GM12878 (cell line): Measurements from ENCODE around the gene SLC38A8. TPM values are rescaled to one million over a fixed set of nuclear protein-coding genes. Genes with fewer than 3 reads are reported as not detected.

ENCODE experiments used
- ATAC-seq: fragments of 200-7000 bp; cut with Tn5 transposase; 3 replicates; pipeline ENCODE4 v1.9.1; 2020; ENCODE audit warnings: mild to moderate bottlenecking, moderate library complexity
- BruUV-seq: library from RNA; stranded (reverse); fragments of 400-500 nt; replicated peaks from 2 replicates; lab custom pipeline; 2021; lab: Mats Ljungman, UMichigan
- CTCF ChIA-PET: fragments of 300-600 bp; sonication (Branson Sonifier 250); formaldehyde crosslinking; extraction: SDS; loops from one replicate; lab custom pipeline; 2021; ENCODE audit warnings: inconsistent platforms; lab: Yijun Ruan, JAX
- POLR2A ChIA-PET: fragments of 350-600 bp; formaldehyde crosslinking; extraction: SDS; loops from one replicate; lab custom pipeline; 2021; ENCODE audit warnings: inconsistent platforms; lab: Charles Lee
- RAD21 ChIA-PET: fragments of 300-600 bp; sonication (Branson Sonifier 250); formaldehyde crosslinking; loops from one replicate; lab custom pipeline; 2023; ENCODE audit warnings: antibody characterized with exemption; ENCODE audit not compliant: unreplicated experiment; lab: Charles Lee
- SMC1A ChIA-PET: fragments of 300-600 bp; sonication (Branson Sonifier 250); formaldehyde crosslinking; loops from one replicate; lab custom pipeline; 2023; ENCODE audit not compliant: unreplicated experiment, uncharacterized antibody; lab: Charles Lee
- DNase-seq: peaks from one replicate; pipeline ENCODE4 v3.0.0-alpha.2; 2011; ENCODE audit warnings: low read depth, low spot score
- FAIRE-seq: peaks from 3 replicates; lab custom pipeline; 2011; peaks lifted over from hg19 to GRCh38; lab: Jason Lieb, UNC
- H2AFZ ChIP-seq: 2 replicates; pipeline ENCODE4 v1.6.0; 2011; ENCODE audit warnings: low read depth, low read length, control low read depth; ENCODE audit not compliant: control insufficient read depth
- H3K27ac ChIP-seq: 2 replicates; pipeline ENCODE4 v1.5.1; 2011; ENCODE audit warnings: control low read depth; ENCODE audit not compliant: control insufficient read depth, insufficient read depth
- H3K27me3 ChIP-seq, 2 experiments: replicated peaks in 1 of 2; 2 replicates each; pipeline versions ENCODE4 v1.6.0 to v1.6.1; 2011; ENCODE audit warnings: low read length in 1 of 2; ENCODE audit not compliant: control insufficient read depth in 2 of 2, insufficient read depth in 2 of 2
- H3K36me3 ChIP-seq, 2 experiments: 2 replicates each; pipeline ENCODE4 v1.5.1; 2011; ENCODE audit warnings: low read length in 1 of 2; ENCODE audit not compliant: control insufficient read depth in 2 of 2, insufficient read depth in 2 of 2
- H3K4me1 ChIP-seq: 2 replicates; pipeline ENCODE4 v1.6.1; 2011; ENCODE audit warnings: mild to moderate bottlenecking, low read length, moderate library complexity, mixed read lengths; ENCODE audit not compliant: control insufficient read depth, insufficient read depth
- H3K4me2 ChIP-seq: 2 replicates; pipeline ENCODE4 v1.6.0; 2011; ENCODE audit warnings: control low read depth; ENCODE audit not compliant: control insufficient read depth, insufficient read depth
- H3K4me3 ChIP-seq: fragments of 200-600 bp; sonication (generic); 2 replicates; pipeline ENCODE4 v1.5.1; 2016
- H3K79me2 ChIP-seq: 2 replicates; pipeline ENCODE4 v1.6.0; 2011; ENCODE audit warnings: low read length; ENCODE audit not compliant: control insufficient read depth, insufficient read depth
- H3K9ac ChIP-seq: 2 replicates; pipeline ENCODE4 v1.8.0; 2011; ENCODE audit warnings: low read length, control low read depth, mixed read lengths; ENCODE audit not compliant: control insufficient read depth, insufficient read depth
- H3K9me3 ChIP-seq: replicated peaks from 3 replicates; pipeline ENCODE4 v1.5.1; 2011; ENCODE audit warnings: mild to moderate bottlenecking, low read length; ENCODE audit not compliant: control insufficient read depth, insufficient read depth
- H4K20me1 ChIP-seq: 2 replicates; pipeline ENCODE4 v1.6.0; 2011; ENCODE audit not compliant: control insufficient read depth, insufficient read depth
- CHD1 ChIP-seq: IDR thresholded peaks from 2 replicates; pipeline ENCODE4 v1.6.1; 2012; ENCODE audit warnings: low read depth, low read length, improper control_type of control experiment
- DPF2 ChIP-seq: fragments of 450-650 bp; IDR thresholded peaks from 2 replicates; pipeline ENCODE4 v1.6.1; 2017; ENCODE audit warnings: mild to moderate bottlenecking
- HCFC1 ChIP-seq: fragments of 150-350 bp; IDR thresholded peaks from 2 replicates; pipeline ENCODE4 v1.6.1; 2014; ENCODE audit warnings: low read length
- HDGF ChIP-seq: fragments of 450-650 bp; IDR thresholded peaks from 2 replicates; pipeline ENCODE4 v1.6.1; 2016; ENCODE audit warnings: antibody characterized with exemption
- MYC ChIP-seq: IDR thresholded peaks from 2 replicates; pipeline ENCODE4 v1.6.1; 2011; ENCODE audit warnings: mild to moderate bottlenecking, low read length, moderate library complexity, inconsistent platforms; ENCODE audit not compliant: insufficient read depth, insufficient replicate concordance, insufficient read length, severe bottlenecking
- NRF1 ChIP-seq: conservative IDR thresholded peaks from 2 replicates; pipeline ENCODE4 v1.6.1; 2011; ENCODE audit warnings: mild to moderate bottlenecking, low read depth, low read length, improper control_type of control experiment
- POLR2AphosphoS2 ChIP-seq: IDR thresholded peaks from 2 replicates; pipeline ENCODE4 v1.6.1; 2011; ENCODE audit warnings: low read depth, mild to moderate bottlenecking, low read length, improper control_type of control experiment, moderate library complexity
- TCF3 ChIP-seq: IDR thresholded peaks from 2 replicates; pipeline ENCODE4 v1.6.1; 2012; ENCODE audit warnings: low read depth, mild to moderate bottlenecking, low read length, borderline replicate concordance; ENCODE audit not compliant: insufficient read depth
- TCF7 ChIP-seq: IDR thresholded peaks from 2 replicates; pipeline ENCODE4 v1.6.1; 2014; ENCODE audit warnings: antibody characterized with exemption, borderline replicate concordance
- ZZZ3 ChIP-seq: IDR thresholded peaks from 2 replicates; pipeline ENCODE4 v1.6.1; 2011; ENCODE audit warnings: low read depth; ENCODE audit not compliant: control insufficient read depth, insufficient read length
- WGBS: methylation state at CpG from one replicate; pipeline ENCODE4 v1.1.6; 2016; ENCODE audit warnings: low lambda C conversion rate; ENCODE audit not compliant: insufficient replicate concordance, insufficient coverage; ENCODE audit errors: missing lambda C conversion rate; 5-methylcytosine and 5-hydroxymethylcytosine counted together
- in situ Hi-C: fragments of 300-500 bp; cut with MboI; formaldehyde crosslinking; loops from 9 replicates; pipeline ENCODE4 v1.14.3; 2018; ENCODE audit warnings: mixed read lengths
- intact Hi-C: fragments of 100-400 bp; cut with micrococcal nuclease; formaldehyde crosslinking; loops from one replicate; pipeline ENCODE4 v1.14.2; 2022; ENCODE audit not compliant: unreplicated experiment
- polyA plus RNA-seq, 11 experiments: library from polyadenylated mRNA; depleted of rRNA in 4 of 11; unstranded in 6 of 11; stranded (reverse) in 5 of 11; fragments of >200 nt; fragmentation: Nextera tagmentation in 4 of 11; fragmentation: Illumina TruSeq in 1 of 11; extraction: Ambion mirVana in 4 of 11; extraction: Trizol in 1 of 11; gene quantifications; 1 replicate in 1 of 11; 2 replicates in 10 of 11; pipeline versions ENCODE4 v1.2.1 to v1.2.3, GENCODE V29; 2011 to 2016; ENCODE audit warnings: inconsistent platforms in 2 of 11, missing spikeins in 2 of 11, low read depth in 1 of 11
- total RNA-seq, 4 experiments: library from RNA; depleted of rRNA in 3 of 4; stranded (reverse); fragments of >200 nt in 3 of 4; fragmentation: Illumina TruSeq in 1 of 4; extraction: Trizol in 1 of 4; gene quantifications; 2 replicates each; pipeline versions ENCODE4 v1.2.1 to v1.2.3, GENCODE V29; 2013 to 2021
- TF ChIP-seq, protein P1 (sequence below): fragments of 450-650 bp; formaldehyde crosslinking; IDR thresholded peaks from 2 replicates; pipeline ENCODE4 v1.4.0; 2020; ENCODE audit warnings: mild to moderate bottlenecking, moderate library complexity
- TF ChIP-seq, protein P2 (sequence below): IDR thresholded peaks from 2 replicates; pipeline ENCODE4 v1.6.1; 2011; ENCODE audit warnings: mild to moderate bottlenecking, low read depth, low read length, moderate library complexity; ENCODE audit not compliant: insufficient replicate concordance

Gene SLC38A8
- total and polyA plus RNA-seq, 10 of the 15 experiments (the other 5 are each of a cell fraction or from before 2014, with no cell fraction given) = not detected

DNA sequence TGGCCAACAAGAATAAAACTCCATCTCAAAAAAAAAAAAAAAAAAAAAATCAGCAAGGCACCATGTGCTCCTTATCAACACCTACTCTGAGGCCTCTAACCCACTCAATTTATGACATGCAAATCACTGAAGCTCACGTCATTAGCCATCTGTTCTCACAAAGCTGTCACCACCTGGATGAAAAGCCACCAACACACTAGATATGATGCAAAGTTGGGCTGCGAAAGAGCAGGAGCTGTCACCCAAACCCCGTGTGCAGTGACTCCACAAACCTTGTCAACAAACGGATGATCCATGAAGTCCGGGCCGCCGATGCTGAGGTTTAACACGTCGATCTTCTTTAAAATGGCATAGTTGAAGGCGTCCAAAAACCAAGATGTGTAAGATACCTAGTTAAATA, 48.9 kb upstream of the SLC38A8 start (continued):
- TF ChIP-seq TCF7 = no peak
- TF ChIP-seq, protein P1, sequence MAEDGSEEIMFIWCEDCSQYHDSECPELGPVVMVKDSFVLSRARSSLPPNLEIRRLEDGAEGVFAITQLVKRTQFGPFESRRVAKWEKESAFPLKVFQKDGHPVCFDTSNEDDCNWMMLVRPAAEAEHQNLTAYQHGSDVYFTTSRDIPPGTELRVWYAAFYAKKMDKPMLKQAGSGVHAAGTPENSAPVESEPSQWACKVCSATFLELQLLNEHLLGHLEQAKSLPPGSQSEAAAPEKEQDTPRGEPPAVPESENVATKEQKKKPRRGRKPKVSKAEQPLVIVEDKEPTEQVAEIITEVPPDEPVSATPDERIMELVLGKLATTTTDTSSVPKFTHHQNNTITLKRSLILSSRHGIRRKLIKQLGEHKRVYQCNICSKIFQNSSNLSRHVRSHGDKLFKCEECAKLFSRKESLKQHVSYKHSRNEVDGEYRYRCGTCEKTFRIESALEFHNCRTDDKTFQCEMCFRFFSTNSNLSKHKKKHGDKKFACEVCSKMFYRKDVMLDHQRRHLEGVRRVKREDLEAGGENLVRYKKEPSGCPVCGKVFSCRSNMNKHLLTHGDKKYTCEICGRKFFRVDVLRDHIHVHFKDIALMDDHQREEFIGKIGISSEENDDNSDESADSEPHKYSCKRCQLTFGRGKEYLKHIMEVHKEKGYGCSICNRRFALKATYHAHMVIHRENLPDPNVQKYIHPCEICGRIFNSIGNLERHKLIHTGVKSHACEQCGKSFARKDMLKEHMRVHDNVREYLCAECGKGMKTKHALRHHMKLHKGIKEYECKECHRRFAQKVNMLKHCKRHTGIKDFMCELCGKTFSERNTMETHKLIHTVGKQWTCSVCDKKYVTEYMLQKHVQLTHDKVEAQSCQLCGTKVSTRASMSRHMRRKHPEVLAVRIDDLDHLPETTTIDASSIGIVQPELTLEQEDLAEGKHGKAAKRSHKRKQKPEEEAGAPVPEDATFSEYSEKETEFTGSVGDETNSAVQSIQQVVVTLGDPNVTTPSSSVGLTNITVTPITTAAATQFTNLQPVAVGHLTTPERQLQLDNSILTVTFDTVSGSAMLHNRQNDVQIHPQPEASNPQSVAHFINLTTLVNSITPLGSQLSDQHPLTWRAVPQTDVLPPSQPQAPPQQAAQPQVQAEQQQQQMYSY (CRISPR knock-in tag) = no peak
- TF ChIP-seq HDGF = no peak
- no peak for TF ChIP-seq TCF3
- TF ChIP-seq HCFC1 = no peak
- no peak for TF ChIP-seq DPF2
- TF ChIP-seq ZZZ3 = no peak
- TF ChIP-seq POLR2AphosphoS2 = no peak
- TF ChIP-seq MYC = no peak

DNA sequence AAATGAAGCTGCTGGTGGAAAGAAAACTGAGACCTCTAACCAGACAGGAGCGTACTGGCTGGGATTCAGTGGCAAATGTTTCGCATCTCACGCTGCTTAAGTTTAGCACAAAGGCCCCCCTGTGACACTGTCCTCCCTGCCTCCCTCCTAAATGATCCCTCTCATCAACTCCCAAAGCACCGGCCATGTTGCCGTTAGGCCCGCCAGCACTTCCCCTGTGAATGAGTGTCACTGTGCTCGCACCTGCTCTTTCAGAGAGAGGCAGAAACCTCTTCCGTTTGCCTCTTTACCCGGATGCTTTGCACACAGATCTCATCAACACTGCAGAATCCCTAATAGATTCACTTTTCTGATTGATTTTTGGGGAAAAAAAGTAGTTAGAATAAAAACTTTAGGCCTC, 47.6 kb upstream of the SLC38A8 start:
- peaks cover 12% of the 10 kb centered on the region for H4K20me1 ChIP-seq
- ChIA-PET POLR2A (interaction anchor here (0.6 kb wide), 1 partner anchor 36 kb away, joined by 5 read pairs; no protein-coding TSS in a partner anchor), RAD21 (interaction anchor here (0.9 kb wide), 1 partner anchor 416 kb away, joined by 3 read pairs; no protein-coding TSS in a partner anchor), CTCF (interaction anchor here (1.4 to 7.9 kb wide), 5 partner anchors 11 to 98 kb away, joined by 4 to 102 read pairs (median 58); partner anchors contain the start of genes ADAD2, MBTPS1 and TAF1C), SMC1A (interaction anchor here (2.7 kb wide), 1 partner anchor 15 kb away, joined by 10 read pairs; no protein-coding TSS in a partner anchor)
- H3K27me3 ChIP-seq = no peaks in the 10 kb centered on the region
- H3K27ac ChIP-seq = no peak overlapping the region
- no peak overlapping the region for H3K4me2 ChIP-seq
- intact Hi-C loops = no loop called here
- no peaks in the 10 kb centered on the region for H3K79me2 ChIP-seq
- no peak overlapping the region for H2AFZ ChIP-seq
- no peaks in the 10 kb centered on the region for H3K9me3 ChIP-seq
- ATAC-seq = no peak
- DNase-seq = no peak
- no peak overlapping the region for H3K4me3 ChIP-seq
- peaks cover 22 to 45% of the 10 kb centered on the region in 2 experiments for H3K36me3 ChIP-seq
- BruUV-seq = no TSS peak
- WGBS = 96% methylated on average over 9 of the region's 9 CpGs
- H3K4me1 ChIP-seq = peaks cover 44% of the 10 kb centered on the region
- no peak overlapping the region for H3K9ac ChIP-seq
- no peak for FAIRE-seq
- in situ Hi-C loops = no loop called here
- TF ChIP-seq NRF1 = no peak
- no peak for TF ChIP-seq CHD1
- TF ChIP-seq, protein P2, sequence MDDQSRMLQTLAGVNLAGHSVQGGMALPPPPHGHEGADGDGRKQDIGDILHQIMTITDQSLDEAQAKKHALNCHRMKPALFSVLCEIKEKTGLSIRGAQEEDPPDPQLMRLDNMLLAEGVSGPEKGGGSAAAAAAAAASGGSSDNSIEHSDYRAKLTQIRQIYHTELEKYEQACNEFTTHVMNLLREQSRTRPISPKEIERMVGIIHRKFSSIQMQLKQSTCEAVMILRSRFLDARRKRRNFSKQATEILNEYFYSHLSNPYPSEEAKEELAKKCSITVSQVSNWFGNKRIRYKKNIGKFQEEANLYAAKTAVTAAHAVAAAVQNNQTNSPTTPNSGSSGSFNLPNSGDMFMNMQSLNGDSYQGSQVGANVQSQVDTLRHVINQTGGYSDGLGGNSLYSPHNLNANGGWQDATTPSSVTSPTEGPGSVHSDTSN = no peak
- TF ChIP-seq, all 136 proteins: peak for 0
